ENCODE measurements around the gene ADAMTS2. TPM values are rescaled to one million over a fixed set of nuclear protein-coding genes. Genes with fewer than 3 reads are reported as not detected.

Gene ADAMTS2
- total and polyA plus RNA-seq, 2 donors (not counting 3 experiments of a cell fraction or from before 2014, with no cell fraction given): not detected

GRCh38 chr5:179080724-179081123 is 264.5 kb downstream of the ADAMTS2 start:
- DNase-seq (ENCODE audit: low read depth, low spot score) (no peak), FAIRE-seq (no peak)
- ChIA-PET POLR2A (no interaction called here), CTCF (no interaction called here)
- no peak overlapping the region for H2AFZ ChIP-seq (ENCODE audit: low read depth, low read length)
- no peak overlapping the region for H3K9ac ChIP-seq (replicated peaks; ENCODE audit: extremely low read depth, insufficient read depth, low read length)
- no peaks in the 10 kb centered on the region for H3K79me2 ChIP-seq (ENCODE audit: control insufficient read depth, insufficient read depth, low read length)
- BruUV-seq (replicated peaks): no TSS peak
- no peaks in the 10 kb centered on the region for H3K27me3 ChIP-seq (ENCODE audit: control insufficient read depth in 2 of 2, insufficient read depth in 2 of 2, low read length in 2 of 2)
- H3K9me3 ChIP-seq (replicated peaks; ENCODE audit: control insufficient read depth, insufficient read depth, low read length): peaks cover 24% of the 10 kb centered on the region
- no peak overlapping the region for H3K27ac ChIP-seq (ENCODE audit: insufficient read depth, low read depth, low read length)
- dilution Hi-C loops (cut with MboI; ENCODE audit: extremely low pct_ligation_motif_present, low sequenced_read_pairs) (no loop called here), intact Hi-C loops (cut with micrococcal nuclease) (loop anchor here (5.0 to 10.0 kb wide), 2 partner anchors 56 to 453 kb away; partner anchors contain the start of genes CLK4 and ZNF879)
- H3K4me3 ChIP-seq (replicated peaks in 1 of 3; ENCODE audit: insufficient read depth in 1 of 3, low read depth in 1 of 3, low read length in 3 of 3): no peak overlapping the region
- H3K9me1 ChIP-seq (replicated peaks; ENCODE audit: control insufficient read depth, extremely low read depth, insufficient read depth, low read length): no peaks in the 10 kb centered on the region
- H4K20me1 ChIP-seq (replicated peaks; ENCODE audit: control insufficient read depth, extremely low read depth, insufficient read depth, low read length): no peaks in the 10 kb centered on the region
- no peak overlapping the region for H3K4me2 ChIP-seq (ENCODE audit: insufficient read depth, low read length)
- no peak for TF ChIP-seq EZH2 (IDR thresholded peaks at IDR 0.05; ENCODE audit: borderline replicate concordance, low read depth, low read length, severe bottlenecking)
- TF ChIP-seq JUN (IDR thresholded peaks at IDR 0.05; ENCODE audit: borderline replicate concordance, insufficient read depth, insufficient read length, low read depth): no peak
- no peak for TF ChIP-seq POLR2AphosphoS5 (IDR thresholded peaks at IDR 0.05; ENCODE audit: insufficient read depth, low read depth, low read length)
- TF ChIP-seq FOS (IDR thresholded peaks at IDR 0.05; ENCODE audit: borderline replicate concordance, insufficient read depth, low read length): no peak
- no peak for TF ChIP-seq GATA2 (IDR thresholded peaks at IDR 0.05; ENCODE audit: insufficient read depth, insufficient read length, low read depth, low read length)
- no peak for TF ChIP-seq CTCF (IDR thresholded peaks at IDR 0.05; ENCODE audit: extremely low read depth in 1 of 2, insufficient read depth in 1 of 2, low read depth in 1 of 2, low read length in 2 of 2)
- TF ChIP-seq MAX (IDR thresholded peaks at IDR 0.05; ENCODE audit: insufficient read depth, insufficient read length): no peak
- no peak for TF ChIP-seq POLR2A (IDR thresholded peaks at IDR 0.05; ENCODE audit: low read depth, low read length)
- TF ChIP-seq MYC (IDR thresholded peaks at IDR 0.05; ENCODE audit: low read depth, low read length): no peak
- H3K4me1 ChIP-seq (ENCODE audit: control insufficient read depth, extremely low read depth, insufficient read depth, low read length): no peaks in the 10 kb centered on the region
- H3K36me3 ChIP-seq (ENCODE audit: control insufficient read depth in 2 of 2, extremely low read depth in 1 of 2, insufficient read depth in 2 of 2, low read length in 2 of 2): peaks cover 8 to 10% of the 10 kb centered on the region in 2 experiments
